Epithelial cell of proximal tubule (primary cell): ENCODE results near the gene GPD2. TPM values are rescaled to one million over a fixed set of nuclear protein-coding genes. Genes with fewer than 3 reads are reported as not detected.

Source experiments
- DNase-seq: peaks from one replicate; pipeline ENCODE4 v3.0.0-alpha.2; 2011; ENCODE audit warnings: low read depth
- H3K4me3 ChIP-seq: 2 replicates; pipeline ENCODE4 v1.5.1; 2011; ENCODE audit warnings: low read depth, mild to moderate bottlenecking, low read length
- total RNA-seq: library from RNA; depleted of rRNA; stranded (reverse); fragments of >200 nt; gene quantifications from 2 replicates; pipeline ENCODE4 v1.2.3, GENCODE V29; 2015
- TF ChIP-seq, protein P1 (sequence below): conservative IDR thresholded peaks from 2 replicates; pipeline ENCODE4 v1.5.1; 2012; ENCODE audit warnings: low read depth, mild to moderate bottlenecking, low read length

The GPD2 gene
- total RNA-seq, 1 donor from 2014 or later: 22.4 TPM

- TF ChIP-seq, protein P1, sequence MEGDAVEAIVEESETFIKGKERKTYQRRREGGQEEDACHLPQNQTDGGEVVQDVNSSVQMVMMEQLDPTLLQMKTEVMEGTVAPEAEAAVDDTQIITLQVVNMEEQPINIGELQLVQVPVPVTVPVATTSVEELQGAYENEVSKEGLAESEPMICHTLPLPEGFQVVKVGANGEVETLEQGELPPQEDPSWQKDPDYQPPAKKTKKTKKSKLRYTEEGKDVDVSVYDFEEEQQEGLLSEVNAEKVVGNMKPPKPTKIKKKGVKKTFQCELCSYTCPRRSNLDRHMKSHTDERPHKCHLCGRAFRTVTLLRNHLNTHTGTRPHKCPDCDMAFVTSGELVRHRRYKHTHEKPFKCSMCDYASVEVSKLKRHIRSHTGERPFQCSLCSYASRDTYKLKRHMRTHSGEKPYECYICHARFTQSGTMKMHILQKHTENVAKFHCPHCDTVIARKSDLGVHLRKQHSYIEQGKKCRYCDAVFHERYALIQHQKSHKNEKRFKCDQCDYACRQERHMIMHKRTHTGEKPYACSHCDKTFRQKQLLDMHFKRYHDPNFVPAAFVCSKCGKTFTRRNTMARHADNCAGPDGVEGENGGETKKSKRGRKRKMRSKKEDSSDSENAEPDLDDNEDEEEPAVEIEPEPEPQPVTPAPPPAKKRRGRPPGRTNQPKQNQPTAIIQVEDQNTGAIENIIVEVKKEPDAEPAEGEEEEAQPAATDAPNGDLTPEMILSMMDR: no peak
Measured at GRCh38 chr2:156561326-156561725, 125.1 kb downstream of the GPD2 start.

GRCh38 chr2:156562124-156562523, 125.9 kb downstream of the GPD2 start:
- no peak for DNase-seq
- H3K4me3 ChIP-seq: no peak overlapping the region
- TF ChIP-seq, protein P1: no peak

More at GRCh38 chr2:156561326-156561725, 125.1 kb downstream of the GPD2 start:
- DNase-seq: no peak
- H3K4me3 ChIP-seq: no peak overlapping the region

DNA sequence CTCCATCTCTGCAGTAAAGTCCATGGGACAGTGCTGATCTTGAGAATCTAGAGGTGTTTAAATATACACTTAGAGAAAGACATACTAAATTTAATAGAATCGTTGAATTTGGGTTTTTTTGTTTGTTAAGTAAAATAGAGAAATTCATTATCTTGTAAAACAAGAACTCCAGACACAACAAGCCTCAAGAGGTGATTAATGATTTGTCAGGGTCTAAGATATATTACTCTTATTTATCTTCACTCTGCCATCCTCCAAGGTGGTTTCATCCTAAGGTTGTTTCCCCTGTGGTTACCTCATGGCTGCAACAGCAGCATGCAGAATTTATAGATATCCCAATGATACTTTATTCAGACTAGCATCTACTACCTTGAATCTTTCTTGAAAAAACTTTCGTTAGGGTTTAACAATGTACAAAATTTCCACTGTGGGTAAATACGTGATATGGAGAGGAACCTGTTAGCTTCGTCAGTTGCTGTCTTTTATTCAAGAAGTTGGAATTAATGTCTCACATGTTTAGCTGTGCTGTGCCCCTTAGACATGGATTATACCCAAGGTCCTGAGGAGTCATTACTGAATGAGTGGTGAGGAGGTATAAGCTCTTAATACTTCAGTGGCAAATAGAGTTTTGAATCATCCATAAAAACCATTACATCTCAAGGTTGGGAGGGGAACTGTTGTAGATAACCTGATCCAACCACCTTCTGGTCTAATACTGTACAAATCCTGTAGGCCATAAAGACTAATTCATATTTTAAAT, 128.0 kb downstream of the GPD2 start:
- TF ChIP-seq, protein P1: no peak
- DNase-seq: no peak
- no peak overlapping the region for H3K4me3 ChIP-seq

- TF ChIP-seq, protein P1: no peak
- H3K4me3 ChIP-seq: no peak overlapping the region
- peak; percentile 3 for DNase-seq
Measured at GRCh38 chr2:156565066-156565710, 129.0 kb downstream of the GPD2 start.

GRCh38 chr2:156573710-156574109, 137.5 kb downstream of the GPD2 start:
- no peak for DNase-seq
- TF ChIP-seq, protein P1: no peak
- no peak overlapping the region for H3K4me3 ChIP-seq

GRCh38 chr2:156574112-156574511, 137.9 kb downstream of the GPD2 start:
- DNase-seq: no peak
- TF ChIP-seq, protein P1: no peak
- no peak overlapping the region for H3K4me3 ChIP-seq
